Fibroblast of villous mesenchyme (primary cell): ENCODE measurements around the gene FBXO47. TPM values are rescaled to one million over a fixed set of nuclear protein-coding genes. Genes with fewer than 3 reads are reported as not detected.
"Not testable (repeated sequence)": the region's sequence is repeated elsewhere in the genome, so short reads cannot be mapped to it uniquely, and the experiment has no call there.

Source experiments
- DNase-seq: peaks from one replicate; pipeline ENCODE4 v3.0.0-alpha.2; 2010; ENCODE audit warnings: low read depth
- H3K4me3 ChIP-seq: 2 replicates; pipeline ENCODE4 v1.5.1; 2011; ENCODE audit warnings: low read depth, mild to moderate bottlenecking, low read length
- total RNA-seq: library from RNA; depleted of rRNA; stranded (reverse); fragments of >200 nt; gene quantifications from 2 replicates; pipeline ENCODE4 v1.2.3, GENCODE V29; 2012
- TF ChIP-seq, protein P1 (sequence below): IDR thresholded peaks from 2 replicates; pipeline ENCODE4 v1.5.1; 2012; ENCODE audit warnings: low read depth, mild to moderate bottlenecking, low read length; ENCODE audit not compliant: insufficient read depth

Gene FBXO47
- total RNA-seq, 1 donor = not detected

- no peak overlapping the region for H3K4me3 ChIP-seq
- TF ChIP-seq, protein P1, sequence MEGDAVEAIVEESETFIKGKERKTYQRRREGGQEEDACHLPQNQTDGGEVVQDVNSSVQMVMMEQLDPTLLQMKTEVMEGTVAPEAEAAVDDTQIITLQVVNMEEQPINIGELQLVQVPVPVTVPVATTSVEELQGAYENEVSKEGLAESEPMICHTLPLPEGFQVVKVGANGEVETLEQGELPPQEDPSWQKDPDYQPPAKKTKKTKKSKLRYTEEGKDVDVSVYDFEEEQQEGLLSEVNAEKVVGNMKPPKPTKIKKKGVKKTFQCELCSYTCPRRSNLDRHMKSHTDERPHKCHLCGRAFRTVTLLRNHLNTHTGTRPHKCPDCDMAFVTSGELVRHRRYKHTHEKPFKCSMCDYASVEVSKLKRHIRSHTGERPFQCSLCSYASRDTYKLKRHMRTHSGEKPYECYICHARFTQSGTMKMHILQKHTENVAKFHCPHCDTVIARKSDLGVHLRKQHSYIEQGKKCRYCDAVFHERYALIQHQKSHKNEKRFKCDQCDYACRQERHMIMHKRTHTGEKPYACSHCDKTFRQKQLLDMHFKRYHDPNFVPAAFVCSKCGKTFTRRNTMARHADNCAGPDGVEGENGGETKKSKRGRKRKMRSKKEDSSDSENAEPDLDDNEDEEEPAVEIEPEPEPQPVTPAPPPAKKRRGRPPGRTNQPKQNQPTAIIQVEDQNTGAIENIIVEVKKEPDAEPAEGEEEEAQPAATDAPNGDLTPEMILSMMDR = no peak
- DNase-seq = no peak
Observed at GRCh38 chr17:38939987-38940386, 27.2 kb downstream of the FBXO47 start.

DNA sequence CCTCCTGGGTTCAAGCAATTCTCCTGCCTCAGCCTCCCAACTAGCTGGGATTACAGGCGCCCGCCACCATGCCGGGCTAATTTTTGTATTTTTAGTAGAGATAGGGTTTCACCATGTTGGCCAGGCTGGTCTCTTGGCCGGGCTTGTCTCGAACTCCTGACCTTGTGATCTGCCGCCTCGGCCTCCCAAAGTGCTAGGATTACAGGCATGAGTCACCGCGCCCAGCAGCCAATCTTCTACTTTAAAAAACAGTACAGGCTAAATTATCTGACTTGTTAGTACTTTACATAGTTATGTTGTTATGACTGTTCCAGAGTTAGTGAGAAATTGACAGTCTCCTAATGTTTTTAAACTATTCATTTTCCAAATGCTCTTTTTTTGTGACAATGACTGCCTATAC, 33.2 kb downstream of the FBXO47 start:
- not testable (repeated sequence) for DNase-seq, H3K4me3 ChIP-seq

DNA sequence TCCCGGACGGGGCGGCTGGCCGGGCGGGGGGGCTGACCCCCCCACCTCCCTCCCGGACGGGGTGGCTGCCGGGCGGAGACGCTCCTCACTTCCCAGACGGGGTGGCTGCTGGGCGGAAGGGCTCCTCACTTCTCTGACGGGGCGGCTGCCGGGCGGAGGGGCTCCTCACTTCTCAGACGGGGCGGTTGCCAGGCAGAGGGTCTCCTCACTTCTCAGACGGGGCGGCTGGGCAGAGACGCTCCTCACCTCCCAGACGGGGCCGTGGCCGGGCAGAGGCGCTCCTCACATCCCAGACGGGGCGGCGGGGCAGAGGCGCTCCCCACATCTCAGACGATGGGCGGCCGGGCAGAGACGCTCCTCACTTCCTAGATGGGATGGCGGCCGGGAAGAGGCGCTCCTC, 36.4 kb downstream of the FBXO47 start:
- not testable (repeated sequence) for DNase-seq, H3K4me3 ChIP-seq

GRCh38 chr17:38926293-38927070, 40.7 kb downstream of the FBXO47 start:
- TF ChIP-seq, protein P1 = no peak
- H3K4me3 ChIP-seq = no peak overlapping the region
- no peak for DNase-seq

GRCh38 chr17:38925263-38925995, 41.8 kb downstream of the FBXO47 start, which contains the start of gene LASP1NB:
TSS of gene LASP1NB (plus strand) at chr17:38925614.
- TF ChIP-seq, protein P1 = no peak
- H3K4me3 ChIP-seq = no peak within 1 kb of the TSS
- no peak for DNase-seq

DNA sequence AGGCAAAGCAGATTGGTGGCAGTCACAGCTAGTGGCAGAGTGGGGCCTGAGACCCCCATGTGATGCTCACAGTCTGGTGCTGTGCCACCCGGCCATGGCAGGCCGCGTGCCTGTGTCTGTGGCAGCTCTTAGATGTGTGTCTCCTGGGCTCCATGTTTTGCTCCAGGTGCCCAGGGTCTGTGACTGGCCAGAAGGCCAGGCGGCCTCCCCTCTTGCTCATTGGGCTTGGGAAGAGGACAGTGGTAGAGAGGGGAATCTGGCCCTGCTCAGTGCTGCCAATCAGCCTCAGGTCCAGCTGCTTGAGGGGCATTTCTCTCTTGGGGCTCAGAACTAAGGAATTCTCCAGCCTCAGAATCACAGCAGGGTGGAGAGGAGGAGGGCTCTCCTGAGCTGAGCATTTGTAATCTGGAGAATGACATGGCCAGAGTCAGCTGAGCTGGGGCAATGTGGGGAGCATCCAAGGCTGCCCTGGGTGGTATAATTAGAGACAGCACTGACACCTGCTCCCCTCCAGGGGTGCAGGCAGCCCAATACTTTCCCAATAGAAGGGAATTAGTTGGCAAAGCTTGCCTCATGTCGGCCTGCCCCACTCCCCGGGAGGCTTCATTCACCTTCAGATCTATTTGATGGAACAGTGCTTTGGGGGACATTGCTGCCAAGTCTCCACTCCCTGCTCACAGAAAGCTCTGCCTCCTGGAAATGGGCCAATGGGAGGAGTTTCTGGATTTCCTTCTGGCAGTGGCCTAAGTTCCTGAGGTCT, 44.5 kb downstream of the FBXO47 start:
- H3K4me3 ChIP-seq = no peak overlapping the region
- DNase-seq = peak; percentile 67
- TF ChIP-seq, protein P1 = peak; percentile 7

DNA sequence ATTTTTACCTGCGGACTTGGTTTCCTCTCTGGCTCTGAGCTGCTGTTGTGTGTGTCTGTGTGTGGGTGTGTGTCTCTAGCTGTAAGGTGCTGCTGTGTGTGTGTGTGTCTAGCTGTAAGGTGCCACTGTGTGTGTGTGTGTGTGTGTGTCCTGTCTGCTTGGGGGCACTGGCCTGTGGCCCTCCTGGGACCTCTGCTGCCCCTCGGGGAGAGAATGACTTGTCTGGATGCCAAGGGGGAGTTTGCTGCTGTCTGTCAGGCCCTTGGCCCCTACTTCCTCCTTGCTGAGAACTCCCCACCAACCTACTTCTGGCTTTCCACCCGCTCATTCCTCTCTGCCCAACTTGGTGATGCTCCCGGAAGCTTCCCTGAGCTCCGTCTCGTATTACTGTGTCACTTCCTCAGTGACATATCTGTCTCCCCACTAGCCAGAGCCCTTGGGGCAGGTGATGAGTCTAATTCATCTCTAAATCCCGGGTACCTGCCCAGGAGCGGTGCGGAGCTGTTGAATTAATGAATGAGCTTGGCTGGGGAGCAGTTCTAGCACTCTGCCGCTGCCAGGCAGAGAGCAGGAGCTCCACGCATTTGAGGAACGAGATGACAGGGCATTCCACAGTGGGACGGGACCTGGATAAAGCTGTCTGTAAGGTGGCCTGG, 45.3 kb downstream of the FBXO47 start:
- no peak for DNase-seq
- H3K4me3 ChIP-seq = no peak overlapping the region
- TF ChIP-seq, protein P1 = no peak
